Measurements from ENCODE around the gene MYBBP1A.

DNA sequence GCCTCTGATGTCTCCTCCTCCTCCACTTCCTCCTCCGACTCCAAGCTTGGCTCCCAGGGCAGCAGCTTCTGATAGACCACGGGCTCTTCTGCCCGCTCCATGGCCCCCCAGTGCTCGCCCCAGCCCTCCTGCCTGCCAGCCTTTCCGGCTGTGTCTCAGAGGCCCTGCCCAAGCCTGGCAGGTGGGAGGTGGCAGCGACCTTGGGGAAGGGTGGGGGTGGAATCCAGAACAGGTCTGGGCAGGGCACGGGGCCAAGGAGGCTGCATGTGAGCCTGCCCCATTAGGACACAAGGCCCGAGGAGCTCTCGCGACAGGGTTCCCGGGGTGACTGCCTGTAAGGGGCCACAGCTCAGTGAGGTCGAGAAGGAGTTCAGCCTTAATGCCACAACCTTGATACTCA, 5.2 kb upstream of the MYBBP1A start, which contains the start of gene GGT6:
- no peak for TF ChIP-seq ZNF274 (IDR thresholded peaks at IDR 0.05; ENCODE audit: low read depth, low read length)
- TF ChIP-seq SUZ12 (IDR thresholded peaks at IDR 0.05; ENCODE audit: extremely low read depth, insufficient read depth, insufficient read length): no peak
